NCI-H2081 (cell line): ENCODE measurements around the gene HDAC7.

ENCODE experiments used
- DNase-seq, 2 experiments: peaks; one replicate each; lab custom pipeline; 2025; lab: John Stamatoyannopoulos, UW

HDAC7 gene

DNA sequence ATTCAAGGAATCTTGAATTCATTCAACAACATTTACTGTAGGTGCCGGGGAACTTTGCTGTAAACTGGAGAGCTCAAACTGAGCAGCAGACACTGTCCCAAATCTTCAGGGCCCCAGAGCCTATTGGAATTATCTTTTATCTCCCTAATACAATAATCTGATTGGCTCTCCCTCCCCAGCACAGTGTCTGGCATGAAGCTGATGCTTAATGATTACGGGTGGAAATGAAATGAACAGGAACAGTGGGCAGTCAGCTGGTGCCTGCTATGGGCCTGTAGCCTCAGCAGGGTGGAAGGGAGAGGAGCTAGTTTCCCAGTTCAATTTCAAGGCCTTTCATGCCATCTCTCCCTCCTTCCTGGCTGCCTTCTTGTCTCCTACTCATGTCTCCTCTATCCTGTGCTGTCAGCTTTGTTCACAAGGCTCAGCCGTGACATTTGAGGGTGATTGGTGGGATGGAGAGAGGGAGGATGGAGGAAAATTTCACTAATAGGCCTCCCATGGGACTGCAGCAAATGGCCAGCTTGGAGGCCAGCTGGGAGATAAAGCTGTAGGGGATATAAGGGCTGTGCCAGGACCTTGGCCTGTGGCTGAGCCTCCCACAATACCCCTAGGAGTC, 56.7 kb downstream of the HDAC7 start:
- DNase-seq: no peak

GRCh38 chr12:47758834-47759690, 60.6 kb downstream of the HDAC7 start, which contains the start of gene RAPGEF3:
TSS of gene RAPGEF3 (minus strand) at chr12:47758880. CDS start at chr12:47758556, 324 bp downstream.
- peak; percentile 64 to 70 for DNase-seq

DNA sequence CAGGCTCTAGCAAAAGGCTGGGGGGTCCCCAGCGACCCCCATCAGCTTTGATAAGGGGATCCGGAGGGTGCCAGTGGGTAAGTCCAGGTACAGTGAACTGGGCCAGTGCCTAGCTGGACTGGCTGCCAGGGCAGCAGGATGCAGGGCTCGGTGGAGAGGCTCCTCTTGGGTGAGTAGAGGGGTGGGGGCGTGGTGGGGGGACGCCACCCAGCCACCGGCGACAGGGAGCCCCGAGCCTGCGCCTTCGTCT, 61.2 kb downstream of the HDAC7 start:
- no peak for DNase-seq

GRCh38 chr12:47757840-47758583, 61.7 kb downstream of the HDAC7 start:
- DNase-seq: no peak

- no peak for DNase-seq
Measured at GRCh38 chr12:47757364-47757839, 62.3 kb downstream of the HDAC7 start.

DNA sequence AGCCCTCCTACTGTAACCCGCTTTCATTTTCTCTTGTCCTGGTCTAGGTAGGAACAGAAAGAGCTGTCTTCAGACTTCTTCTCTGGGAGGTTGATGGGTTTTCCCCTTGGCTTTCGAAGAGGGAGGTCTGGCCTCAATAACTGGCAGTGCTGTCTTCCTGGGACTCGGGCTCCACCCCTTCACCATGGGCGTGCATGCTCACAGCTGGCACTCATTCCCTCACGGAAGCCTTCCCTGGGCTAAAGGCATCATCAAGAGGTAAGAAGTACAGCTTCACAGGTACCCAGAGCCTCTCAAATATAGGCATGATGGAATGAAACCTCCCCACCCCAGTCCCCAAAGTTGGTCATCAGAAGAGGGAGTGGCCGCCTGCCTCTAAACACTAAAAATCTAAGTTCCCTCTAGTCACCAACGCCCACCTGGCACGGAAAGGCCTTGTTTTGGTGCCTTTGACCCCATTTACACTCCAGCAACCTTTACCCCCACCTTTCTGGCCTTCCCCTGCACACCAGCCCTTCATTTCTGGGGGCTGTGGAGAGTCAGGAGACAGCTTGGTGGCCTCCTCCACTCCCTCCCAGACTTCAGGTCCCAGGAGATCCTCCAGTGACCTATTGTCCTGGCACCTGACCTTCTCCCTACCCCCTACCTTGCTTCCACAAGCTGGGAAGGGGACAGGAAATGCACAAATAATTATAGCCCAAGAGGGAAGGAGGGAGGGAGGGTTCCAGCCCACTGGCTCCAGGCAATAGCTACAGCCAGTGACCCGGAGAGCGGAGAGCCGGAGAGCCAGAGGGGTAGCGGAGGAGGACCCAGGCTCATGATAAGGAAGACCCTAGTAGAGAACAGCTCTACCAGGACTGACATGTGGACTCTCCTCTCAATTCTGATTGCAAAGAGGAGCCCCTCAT, 63.8 kb downstream of the HDAC7 start:
- DNase-seq: no peak

DNA sequence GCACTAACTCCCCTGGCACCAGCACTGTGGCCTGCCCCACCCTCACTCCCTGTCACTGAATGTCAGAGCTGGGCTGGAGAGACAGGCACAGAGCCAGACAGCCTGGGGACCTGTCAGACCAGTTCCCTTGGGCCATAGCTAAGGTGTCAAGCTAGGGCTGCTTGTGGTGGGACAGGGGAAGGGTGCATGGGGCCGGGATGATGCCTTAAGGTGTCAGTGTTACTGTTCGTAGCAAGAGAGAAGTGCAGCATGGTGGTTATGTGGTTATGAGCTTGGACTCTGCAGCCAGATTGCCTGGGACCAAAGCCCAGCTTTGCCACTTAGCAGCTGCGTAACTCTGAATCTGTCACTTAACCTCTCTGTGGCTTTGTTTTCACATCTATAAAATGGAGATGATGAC, 64.8 kb downstream of the HDAC7 start:
- DNase-seq: no peak

- DNase-seq: no peak
Measured at GRCh38 chr12:47754126-47754525, 65.6 kb downstream of the HDAC7 start.

GRCh38 chr12:47753021-47754001, 66.4 kb downstream of the HDAC7 start:
- DNase-seq: peak in 1 of 2 experiments; percentile 18

DNA sequence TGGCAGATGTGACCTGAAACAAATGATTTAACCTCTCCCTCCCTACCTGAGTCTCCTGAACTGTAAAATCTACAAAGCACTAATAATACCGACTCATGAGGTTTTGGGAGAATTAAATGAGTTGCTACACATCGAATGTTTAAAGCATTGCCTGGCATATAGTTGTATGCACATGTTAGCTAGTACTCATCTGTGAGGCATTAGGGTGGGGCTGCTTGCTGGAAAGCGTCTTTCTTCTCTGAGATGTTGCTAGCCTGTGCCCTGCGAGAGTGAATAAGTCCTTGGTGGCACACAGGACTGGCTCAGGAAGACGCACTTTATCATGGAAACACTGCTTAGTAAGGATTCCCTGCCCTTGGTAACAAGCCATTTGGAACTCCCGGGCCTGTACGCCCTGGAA, 67.2 kb downstream of the HDAC7 start:
- DNase-seq: no peak

DNA sequence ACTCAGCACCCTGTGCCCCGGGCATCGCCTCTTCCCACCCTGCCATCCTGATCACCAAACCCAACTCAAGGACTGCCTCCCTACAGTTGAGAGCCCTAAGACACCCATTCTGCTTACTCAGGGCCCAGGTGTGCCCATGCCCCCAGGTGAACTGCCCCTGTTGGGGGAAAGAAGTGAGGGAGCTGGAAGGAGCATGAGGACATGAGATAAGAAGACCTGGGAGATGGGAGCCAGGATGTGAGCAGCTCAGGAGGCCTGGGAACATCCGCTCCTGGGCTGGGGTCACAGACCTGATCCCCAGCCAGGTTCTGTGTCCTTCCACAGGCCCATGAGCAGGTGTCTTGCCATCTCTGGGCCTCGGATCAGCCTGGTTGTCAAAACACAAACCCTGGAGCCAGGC, 67.6 kb downstream of the HDAC7 start:
- no peak for DNase-seq

DNA sequence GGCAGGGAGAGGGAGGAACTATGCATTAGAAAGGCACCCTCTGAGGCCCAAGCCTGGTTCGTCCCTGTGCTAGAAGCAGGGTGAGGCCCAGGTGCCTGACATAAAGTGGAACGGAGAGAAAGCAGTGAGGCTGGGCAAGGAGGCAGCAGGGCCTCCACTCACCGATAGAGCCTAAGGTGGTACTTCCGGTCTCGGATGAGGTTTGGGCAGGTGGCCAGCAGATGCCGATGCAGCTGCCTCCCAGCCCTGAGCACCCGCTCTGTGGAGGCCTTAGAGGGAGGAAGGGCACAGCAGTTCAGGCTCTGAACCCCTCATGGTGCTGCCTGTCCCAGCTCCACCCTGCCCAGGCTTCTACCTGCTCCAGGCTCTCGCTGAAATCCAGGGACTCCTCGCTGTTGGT, 68.1 kb downstream of the HDAC7 start:
- DNase-seq: no peak

- no peak for DNase-seq
Measured at GRCh38 chr12:47750916-47751470, 68.7 kb downstream of the HDAC7 start.

- no peak for DNase-seq
Measured at GRCh38 chr12:47750229-47750798, 69.4 kb downstream of the HDAC7 start.

DNA sequence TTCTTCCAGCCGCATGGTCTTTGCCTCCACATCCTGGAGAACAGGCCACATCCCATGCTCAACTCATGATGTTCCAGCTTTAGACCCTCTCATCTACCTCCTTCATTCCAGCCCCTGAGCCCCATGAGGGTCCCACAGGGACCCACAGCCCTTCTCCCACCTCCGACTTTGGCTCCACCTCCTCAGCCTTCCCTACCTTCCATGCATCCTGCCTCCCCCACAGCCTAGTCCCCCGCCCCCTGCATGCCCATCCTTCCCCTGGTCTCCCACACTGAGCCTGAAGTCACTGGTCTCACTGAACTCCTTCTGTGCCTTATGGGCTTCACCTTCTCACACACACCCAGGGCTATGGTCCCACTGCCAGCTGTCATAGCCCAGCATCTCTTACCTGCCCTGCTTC, 70.8 kb downstream of the HDAC7 start:
- no peak for DNase-seq

- DNase-seq: no peak
Measured at GRCh38 chr12:47748507-47748828, 71.2 kb downstream of the HDAC7 start.

DNA sequence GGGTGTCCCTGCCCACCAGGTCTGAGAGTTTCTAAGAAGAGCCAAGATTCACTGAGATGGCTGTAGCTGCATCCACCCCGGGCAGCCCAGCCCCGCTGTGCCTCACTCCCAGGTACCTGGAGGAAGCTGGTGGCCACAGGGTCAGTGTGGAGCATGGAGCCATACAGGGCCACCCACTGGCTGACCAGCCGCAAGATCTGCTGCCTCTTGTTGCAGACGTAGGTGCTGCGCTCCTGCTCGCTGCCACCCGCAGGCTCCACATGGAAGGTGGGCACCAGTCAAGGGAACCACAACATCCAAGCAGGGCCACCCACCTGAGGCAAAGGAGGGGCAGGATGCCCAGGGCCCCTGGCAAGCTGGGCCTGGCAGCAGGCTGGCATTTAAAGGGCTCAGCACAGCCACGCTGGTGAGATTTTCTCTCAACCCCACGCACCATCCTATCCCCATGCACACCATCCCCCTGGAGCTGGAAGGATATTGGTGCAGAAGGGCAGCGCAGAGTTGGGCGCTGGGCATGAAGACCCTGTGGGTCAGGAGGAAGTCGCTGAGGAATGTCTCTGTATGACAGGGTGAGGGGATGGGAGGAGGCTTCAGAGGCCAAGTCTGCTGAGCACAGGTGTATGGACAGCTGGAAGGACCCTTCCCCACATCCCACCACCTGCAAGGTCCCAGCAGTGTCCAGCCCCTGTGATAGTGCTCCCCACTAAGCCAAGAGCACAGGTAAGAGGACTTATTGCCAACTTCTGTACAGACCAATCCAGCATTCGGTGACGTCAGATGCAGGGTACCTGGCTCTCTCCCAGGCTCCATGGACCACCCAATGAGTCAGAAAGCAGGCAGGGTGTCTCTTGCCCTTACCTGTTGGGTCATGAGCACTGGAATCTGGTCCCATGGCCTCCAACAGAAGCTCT, 71.9 kb downstream of the HDAC7 start:
- no peak for DNase-seq

DNA sequence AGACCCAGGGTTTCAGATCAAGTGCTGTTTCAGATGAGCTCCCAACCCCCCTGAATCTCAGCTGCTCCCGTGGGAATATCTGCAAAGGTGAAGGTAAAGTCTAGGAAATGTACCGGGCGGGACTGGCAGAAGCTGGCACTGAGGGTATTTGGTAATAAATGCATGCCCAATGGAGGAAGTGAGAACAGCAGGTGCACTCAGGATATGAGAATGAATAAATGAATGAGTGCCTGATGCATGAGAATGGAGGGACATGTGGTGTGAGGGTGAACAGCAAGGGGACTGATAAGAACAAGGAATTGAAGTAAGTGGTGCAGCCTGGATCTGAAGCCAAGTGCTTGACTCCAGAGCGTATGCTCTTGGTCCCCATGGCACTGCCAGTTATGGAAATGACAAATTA, 72.6 kb downstream of the HDAC7 start:
- no peak for DNase-seq

DNA sequence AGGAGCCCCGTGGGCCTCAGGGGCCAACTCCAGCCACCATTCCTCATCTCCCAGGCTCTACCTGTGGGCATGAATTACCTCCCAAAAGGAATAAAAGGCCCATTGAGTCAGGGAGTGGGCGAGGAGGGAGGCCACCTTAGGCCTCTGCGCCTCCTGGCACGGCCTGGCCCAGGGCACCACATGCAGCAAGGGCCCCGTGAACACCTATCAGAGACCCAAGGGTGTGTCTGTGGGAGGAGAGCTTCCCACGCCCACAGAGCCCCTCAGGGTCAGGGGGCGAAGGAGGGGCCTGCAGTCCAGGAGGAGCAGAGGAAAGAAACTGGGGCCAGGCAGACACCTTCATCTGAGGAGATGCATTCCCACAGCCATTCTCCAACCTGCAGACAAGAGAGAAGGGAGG, 73.2 kb downstream of the HDAC7 start:
- DNase-seq: no peak
